Measurements from ENCODE around the gene DSP.

The DSP gene

DNA sequence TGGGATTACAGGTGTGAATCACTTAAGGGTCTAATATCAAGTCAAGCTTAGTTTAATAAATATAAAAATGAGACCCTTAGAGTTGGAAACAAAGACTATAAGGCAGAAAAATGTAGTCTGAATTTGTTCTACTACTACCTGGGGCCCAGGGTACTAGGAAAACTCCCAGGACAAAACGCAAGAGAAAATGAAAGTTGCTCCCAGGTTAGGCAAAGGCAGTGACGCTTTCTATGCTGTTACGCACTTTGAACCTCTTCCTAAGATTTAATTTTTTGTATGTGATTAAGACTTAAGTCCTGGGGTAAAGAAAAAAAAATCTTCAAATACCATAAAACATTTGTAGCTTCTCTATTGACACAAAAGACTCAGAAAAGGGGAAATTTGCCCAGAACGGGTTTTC lies 17.3 kb downstream of the DSP start:
- Histone ChIP-seq H3K27ac (replicated peaks) (no peak overlapping the region), H3K27me3 (ENCODE audit: insufficient read depth, poor library complexity, severe bottlenecking) (no peaks in the 10 kb centered on the region)

GRCh38 chr6:7559196-7559595 lies 17.7 kb downstream of the DSP start:
- Histone ChIP-seq H3K27me3 (ENCODE audit: insufficient read depth, poor library complexity, severe bottlenecking) (no peaks in the 10 kb centered on the region), H3K27ac (replicated peaks) (no peak overlapping the region), H3K4me3 (replicated peaks; ENCODE audit: insufficient read depth, low read length) (no peak overlapping the region)
- no peak for TF ChIP-seq REST (IDR thresholded peaks at IDR 0.05; ENCODE audit: insufficient replicate concordance, low read depth)
- DNase-seq (ENCODE audit: low read depth in 1 of 2, low spot score in 1 of 2), result no peak

More for the DNA sequence above, 17.3 kb downstream of the DSP start:
- TF ChIP-seq SPI1 (IDR thresholded peaks at IDR 0.05; ENCODE audit: borderline replicate concordance, low read depth) (no peak), POLR2AphosphoS5 (IDR thresholded peaks at IDR 0.05; ENCODE audit: low read depth) (no peak), GABPA (IDR thresholded peaks at IDR 0.05; ENCODE audit: low read depth) (no peak), REST (IDR thresholded peaks at IDR 0.05; ENCODE audit: insufficient replicate concordance, low read depth) (no peak), CTCF (IDR thresholded peaks at IDR 0.05; ENCODE audit: insufficient read depth, low read length) (no peak)
- no peak for DNase-seq (ENCODE audit: low read depth in 1 of 2, low spot score in 1 of 2)
- no peak overlapping the region for H3K4me3 ChIP-seq (replicated peaks; ENCODE audit: insufficient read depth, low read length)

- DNase-seq (ENCODE audit: low read depth in 1 of 2, low spot score in 1 of 2), result no peak
- TF ChIP-seq REST (IDR thresholded peaks at IDR 0.05; ENCODE audit: insufficient replicate concordance, low read depth), result no peak
- TF ChIP-seq SPI1 (IDR thresholded peaks at IDR 0.05; ENCODE audit: borderline replicate concordance, low read depth), result no peak
- TF ChIP-seq POLR2AphosphoS5 (IDR thresholded peaks at IDR 0.05; ENCODE audit: low read depth), result no peak
- TF ChIP-seq GABPA (IDR thresholded peaks at IDR 0.05; ENCODE audit: low read depth), result no peak
- TF ChIP-seq CTCF (IDR thresholded peaks at IDR 0.05; ENCODE audit: insufficient read depth, low read length), result no peak
- no peak overlapping the region for H3K4me3 ChIP-seq (replicated peaks; ENCODE audit: insufficient read depth, low read length)
- no peaks in the 10 kb centered on the region for H3K27me3 ChIP-seq (ENCODE audit: insufficient read depth, poor library complexity, severe bottlenecking)
- H3K27ac ChIP-seq (replicated peaks), result no peak overlapping the region
Measured at GRCh38 chr6:7559651-7560385, 18.3 kb downstream of the DSP start.
